NB4 (cell line): ENCODE results near the gene ANKRD13C.

Source experiments
- CTCF ChIP-seq: IDR thresholded peaks from one replicate; pipeline ENCODE4 v1.5.1; 2012; ENCODE audit warnings: low read depth, low read length
- TF ChIP-seq, protein P1 (sequence below): IDR thresholded peaks from 2 replicates; pipeline ENCODE4 v1.6.1; 2011; ENCODE audit warnings: low read depth, low read length

- TF ChIP-seq, protein P1, sequence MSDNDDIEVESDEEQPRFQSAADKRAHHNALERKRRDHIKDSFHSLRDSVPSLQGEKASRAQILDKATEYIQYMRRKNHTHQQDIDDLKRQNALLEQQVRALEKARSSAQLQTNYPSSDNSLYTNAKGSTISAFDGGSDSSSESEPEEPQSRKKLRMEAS: no peak
- TF ChIP-seq CTCF: no peak
Measured at GRCh38 chr1:70277875-70278274, 76.6 kb downstream of the ANKRD13C start.
